AG04449 (cell line): ENCODE measurements around the gene NPR1.
"Not testable (repeated sequence)": the region's sequence is repeated elsewhere in the genome, so short reads cannot be mapped to it uniquely, and the experiment has no call there.

Experiments used
- CTCF ChIA-PET: fragments of 350-600 bp; formaldehyde crosslinking; extraction: SDS; loops from one replicate; lab custom pipeline; 2021; ENCODE audit warnings: antibody characterized with exemption; lab: Yijun Ruan, JAX
- POLR2A ChIA-PET: fragments of 400-600, 350-600 bp; formaldehyde crosslinking; extraction: SDS; loops from one replicate; lab custom pipeline; 2020; ENCODE audit warnings: antibody characterized with exemption, inconsistent platforms; lab: Yijun Ruan, JAX
- DNase-seq: peaks from one replicate; pipeline ENCODE4 v3.0.0-alpha.2; 2010; ENCODE audit warnings: low read depth, low spot score
- H3K4me3 ChIP-seq: 2 replicates; pipeline ENCODE4 v1.5.1; 2011; ENCODE audit warnings: low read depth, mild to moderate bottlenecking, control low read depth, low read length
- CTCF ChIP-seq: IDR thresholded peaks from one replicate; pipeline ENCODE4 v1.5.1; 2011; ENCODE audit warnings: mild to moderate bottlenecking, moderate library complexity, low read length, control low read depth, inconsistent platforms; ENCODE audit not compliant: insufficient read depth; ENCODE audit errors: missing control alignments

The NPR1 gene

GRCh38 chr1:153699768-153700167, 21.3 kb downstream of the NPR1 start:
- H3K4me3 ChIP-seq = no peak overlapping the region
- DNase-seq = no peak
- CTCF ChIA-PET = interaction anchor here (1.4 to 1.5 kb wide), 2 partner anchors 20 to 53 kb away, joined by 3 to 6 read pairs; partner anchors contain the start of gene NPR1
- POLR2A ChIA-PET = no interaction called here
- TF ChIP-seq CTCF = no peak

- POLR2A ChIA-PET = no interaction called here
- no peak for DNase-seq
- CTCF ChIA-PET = no interaction called here
Observed at GRCh38 chr1:153705484-153705883, 27.0 kb downstream of the NPR1 start.

GRCh38 chr1:153711026-153711425, 32.5 kb downstream of the NPR1 start:
- TF ChIP-seq CTCF = no peak
- no peak overlapping the region for H3K4me3 ChIP-seq
- CTCF ChIA-PET = no interaction called here
- DNase-seq = no peak
- POLR2A ChIA-PET = no interaction called here

More at GRCh38 chr1:153705484-153705883, 27.0 kb downstream of the NPR1 start:
- no peak overlapping the region for H3K4me3 ChIP-seq
- TF ChIP-seq CTCF = no peak

GRCh38 chr1:153716211-153716610, 37.7 kb downstream of the NPR1 start:
- POLR2A ChIA-PET = interaction anchor here (0.7 kb wide), 1 partner anchor 32 kb away, joined by 3 read pairs; no protein-coding TSS in a partner anchor
- H3K4me3 ChIP-seq, DNase-seq: not testable (repeated sequence)
- CTCF ChIA-PET = interaction anchor here (1.2 kb wide), 1 partner anchor 10 kb away, joined by 3 read pairs; no protein-coding TSS in a partner anchor

GRCh38 chr1:153717330-153717729, 38.8 kb downstream of the NPR1 start:
- no peak overlapping the region for H3K4me3 ChIP-seq
- TF ChIP-seq CTCF = no peak
- no peak for DNase-seq
- CTCF ChIA-PET = interaction anchor here (1.7 kb wide), 1 partner anchor 39 kb away, joined by 4 read pairs; the partner anchor contains the start of gene NPR1
- POLR2A ChIA-PET = no interaction called here

- DNase-seq = no peak
- no peak for TF ChIP-seq CTCF
- H3K4me3 ChIP-seq = no peak overlapping the region
- POLR2A ChIA-PET = no interaction called here
- CTCF ChIA-PET = interaction anchor here (1.1 kb wide), 1 partner anchor 46 kb away, joined by 3 read pairs; no protein-coding TSS in a partner anchor
Observed at GRCh38 chr1:153723687-153724086, 45.2 kb downstream of the NPR1 start.

- CTCF ChIA-PET = interaction anchor here (0.9 kb wide), 1 partner anchor 10 kb away, joined by 3 read pairs; no protein-coding TSS in a partner anchor
- H3K4me3 ChIP-seq, DNase-seq, POLR2A ChIA-PET: not testable (repeated sequence)
Observed at GRCh38 chr1:153724634-153725033, 46.1 kb downstream of the NPR1 start.
